GM23338 (cell line): ENCODE results near the gene HNRNPM. TPM values are rescaled to one million over a fixed set of nuclear protein-coding genes. Genes with fewer than 3 reads are reported as not detected.

Source experiments
- ATAC-seq: fragments of 200-7000 bp; cut with Tn5 transposase; 3 replicates; pipeline ENCODE4 v1.9.1; 2020
- DNase-seq: peaks from one replicate; pipeline ENCODE4 v3.0.0-alpha.2; 2015; ENCODE audit warnings: low spot score
- H2AFZ ChIP-seq: fragments of 200-600 bp; sonication (generic); 2 replicates; pipeline ENCODE4 v1.8.0; 2016; ENCODE audit warnings: antibody characterized with exemption, mild to moderate bottlenecking, moderate library complexity
- H3F3A ChIP-seq: fragments of 200-600 bp; sonication (generic); replicated peaks from 2 replicates; pipeline ENCODE4 v1.8.0; 2017; ENCODE audit warnings: antibody characterized with exemption, mixed run types, low read depth
- H3K27ac ChIP-seq: fragments of 200-600 bp; sonication (generic); 2 replicates; pipeline ENCODE4 v1.6.1; 2016; ENCODE audit warnings: low read depth
- H3K27me3 ChIP-seq: fragments of 200-600 bp; sonication (generic); 2 replicates; pipeline ENCODE4 v1.8.0; 2016; ENCODE audit warnings: mild to moderate bottlenecking, mixed run types, moderate library complexity; ENCODE audit not compliant: insufficient read depth
- H3K36me3 ChIP-seq: fragments of 200-600 bp; sonication (generic); 2 replicates; pipeline ENCODE4 v1.8.0; 2016; ENCODE audit warnings: mild to moderate bottlenecking; ENCODE audit not compliant: insufficient read depth
- H3K4me1 ChIP-seq: fragments of 200-600 bp; sonication (generic); 2 replicates; pipeline ENCODE4 v1.8.0; 2016; ENCODE audit warnings: mild to moderate bottlenecking, moderate library complexity; ENCODE audit not compliant: insufficient read depth
- H3K4me2 ChIP-seq: fragments of 200-600 bp; sonication (generic); 2 replicates; pipeline ENCODE4 v1.7.1; 2017; ENCODE audit warnings: mixed run types
- H3K4me3 ChIP-seq: fragments of 200-600 bp; sonication (generic); 2 replicates; pipeline ENCODE4 v1.6.1; 2016; ENCODE audit warnings: mixed run types
- H3K79me2 ChIP-seq: fragments of 200-600 bp; sonication (generic); replicated peaks from 2 replicates; pipeline ENCODE4 v1.8.0; 2017; ENCODE audit warnings: mild to moderate bottlenecking; ENCODE audit not compliant: insufficient read depth
- H3K9me2 ChIP-seq: fragments of 200-600 bp; sonication (generic); 2 replicates; pipeline ENCODE4 v1.8.0; 2017; ENCODE audit not compliant: insufficient read depth
- H4K20me1 ChIP-seq: fragments of 200-600 bp; sonication (generic); replicated peaks from 2 replicates; pipeline ENCODE4 v1.8.0; 2017; ENCODE audit warnings: mild to moderate bottlenecking; ENCODE audit not compliant: insufficient read depth
- H3K27ac Mint-ChIP-seq: 2 replicates; pipeline ENCODE4 v1.8.0; 2020; ENCODE audit warnings: inconsistent platforms, mild to moderate bottlenecking, moderate library complexity, mixed read lengths
- H3K27me3 Mint-ChIP-seq: 3 replicates; pipeline ENCODE4 v1.8.0; 2022; ENCODE audit warnings: low read depth, mild to moderate bottlenecking, moderate library complexity, mixed read lengths, inconsistent platforms; ENCODE audit not compliant: insufficient read depth, poor library complexity
- H3K36me3 Mint-ChIP-seq: 3 replicates; pipeline ENCODE4 v1.8.0; 2021; ENCODE audit warnings: low read depth, mild to moderate bottlenecking, inconsistent platforms, moderate library complexity, mixed read lengths
- H3K4me1 Mint-ChIP-seq: 3 replicates; pipeline ENCODE4 v1.8.0; 2020; ENCODE audit warnings: mild to moderate bottlenecking, inconsistent platforms, mixed read lengths
- H3K4me3 Mint-ChIP-seq: 3 replicates; pipeline ENCODE4 v1.8.0; 2021; ENCODE audit warnings: moderate library complexity, mild to moderate bottlenecking, inconsistent platforms, mixed read lengths
- H3K9me3 Mint-ChIP-seq: 3 replicates; pipeline ENCODE4 v1.8.0; 2020; ENCODE audit warnings: moderate library complexity, mild to moderate bottlenecking, inconsistent platforms, mixed read lengths
- CREB1 ChIP-seq: fragments of 250-450 bp; sonication (Bioruptor Pico); IDR thresholded peaks from 2 replicates; pipeline ENCODE4 v1.5.0; 2020; ENCODE audit warnings: low read depth, mild to moderate bottlenecking, moderate library complexity
- CTCF ChIP-seq, 2 experiments: fragments of 200-600 bp in 1 of 2; sonication (generic) in 1 of 2; conservative IDR thresholded peaks; 2 replicates each; pipeline versions ENCODE4 v1.5.1 to v1.6.1; 2016 to 2017; ENCODE audit warnings: antibody characterized with exemption in 2 of 2, low read depth in 2 of 2, mild to moderate bottlenecking in 2 of 2, moderate library complexity in 1 of 2
- ETS1 ChIP-seq: IDR thresholded peaks from 2 replicates; pipeline ENCODE4 v1.6.1; 2016; ENCODE audit warnings: antibody characterized with exemption
- NANOG ChIP-seq: IDR thresholded peaks from 2 replicates; pipeline ENCODE4 v1.6.1; 2016; ENCODE audit warnings: antibody characterized with exemption, borderline replicate concordance
- REST ChIP-seq: IDR thresholded peaks from one replicate; pipeline ENCODE4 v1.6.1; 2018; ENCODE audit warnings: antibody characterized with exemption; ENCODE audit not compliant: unreplicated experiment
- STAT1 ChIP-seq: IDR thresholded peaks from one replicate; pipeline ENCODE4 v1.6.1; 2016; ENCODE audit warnings: antibody characterized with exemption; ENCODE audit not compliant: unreplicated experiment
- ZNF114 ChIP-seq: fragments of 250-450 bp; sonication (Bioruptor Pico); IDR thresholded peaks from 2 replicates; pipeline ENCODE4 v1.5.0; 2020; ENCODE audit warnings: mild to moderate bottlenecking, moderate library complexity
- ZNF331 ChIP-seq: fragments of 250-450 bp; sonication (Bioruptor Pico); IDR thresholded peaks from 2 replicates; pipeline ENCODE4 v1.5.0; 2020; ENCODE audit warnings: low read depth, mild to moderate bottlenecking, moderate library complexity
- polyA plus RNA-seq: library from polyadenylated mRNA; unstranded; fragments of >200 nt; fragmentation: Nextera tagmentation; extraction: Ambion mirVana; gene quantifications from 2 replicates; pipeline ENCODE4 v1.2.1, GENCODE V29; 2016
- total RNA-seq: library from RNA; depleted of rRNA; stranded (reverse); fragments of >200 nt; shearing (Covaris generic); gene quantifications from 2 replicates; pipeline ENCODE4 v1.2.3, GENCODE V29; 2014

HNRNPM gene
- total and polyA plus RNA-seq, 2 experiments from 2014 or later = 291 to 389 TPM

- TF ChIP-seq ZNF114 (CRISPR knock-in tag) (no peak), STAT1 (no peak), CTCF (conservative IDR thresholded peaks at IDR 0.05; ENCODE audit: low read depth in 2 of 2) (no peak)
These were observed 73.0 kb downstream of the HNRNPM start (continued) for GRCh38 chr19:8517551-8518442.

GRCh38 chr19:8518536-8518935 is 73.8 kb downstream of the HNRNPM start:
- H2AFZ ChIP-seq = peak overlapping the region; percentile 69
- H3K36me3 Mint-ChIP-seq = no peaks in the 10 kb centered on the region; the same call in 2 of the 3 replicates
- H4K20me1 ChIP-seq = no peaks in the 10 kb centered on the region
- ATAC-seq = no peak
- H3K4me2 ChIP-seq = no peak overlapping the region
- peaks cover 19% of the 10 kb centered on the region for H3K27me3 Mint-ChIP-seq
- H3K36me3 ChIP-seq = no peaks in the 10 kb centered on the region
- peaks cover 12% of the 10 kb centered on the region; the same call in 1 of the 2 replicates for H3F3A ChIP-seq
- no peaks in the 10 kb centered on the region; the same call in 1 of the 2 replicates for H3K4me1 ChIP-seq
- no peaks in the 10 kb centered on the region for H3K9me2 ChIP-seq
- no peak for DNase-seq
- no peak overlapping the region for H3K4me3 ChIP-seq
- no peak overlapping the region for H3K27ac ChIP-seq
- peaks cover 6% of the 10 kb centered on the region; the same call in 2 of the 3 replicates for H3K4me1 Mint-ChIP-seq
- no peak overlapping the region for H3K27ac Mint-ChIP-seq
- no peaks in the 10 kb centered on the region; the same call in 2 of the 3 replicates for H3K9me3 Mint-ChIP-seq
- no peaks in the 10 kb centered on the region for H3K27me3 ChIP-seq
- no peak overlapping the region for H3K4me3 Mint-ChIP-seq
- no peaks in the 10 kb centered on the region for H3K79me2 ChIP-seq
- TF ChIP-seq REST (no peak), ETS1 (no peak), ZNF114 (CRISPR knock-in tag) (no peak), ZNF331 (CRISPR knock-in tag) (no peak), CREB1 (CRISPR knock-in tag) (no peak), NANOG (no peak)
